K562 (cell line): ENCODE data around the gene NRP1. TPM values are rescaled to one million over a fixed set of nuclear protein-coding genes. Genes with fewer than 3 reads are reported as not detected.

Experiments
- C11orf30 ChIP-seq: fragments of 450-650 bp; IDR thresholded peaks from 2 replicates; pipeline ENCODE4 v1.6.1; 2016; ENCODE audit warnings: low read depth, mild to moderate bottlenecking
- CBX8 ChIP-seq: fragments of 200-600 bp; sonication (generic); IDR thresholded peaks from 2 replicates; pipeline ENCODE4 v1.6.1; 2012; ENCODE audit warnings: borderline replicate concordance, mixed run types, low read depth, mild to moderate bottlenecking, moderate library complexity, mixed read lengths, low read length, control low read depth, inconsistent platforms; ENCODE audit not compliant: poor library complexity, severe bottlenecking; ENCODE audit errors: extremely low read depth
- CHD1 ChIP-seq: fragments of 200-600 bp; sonication (generic); IDR thresholded peaks from one replicate; pipeline ENCODE4 v1.6.1; 2012; ENCODE audit warnings: mild to moderate bottlenecking, moderate library complexity, low read length, inconsistent platforms
- EGR1 ChIP-seq: fragments of 450-650 bp; conservative IDR thresholded peaks from 2 replicates; pipeline ENCODE4 v1.6.1; 2017; ENCODE audit warnings: mild to moderate bottlenecking
- HEY1 ChIP-seq: fragments of 250-450 bp; sonication (Bioruptor Pico); IDR thresholded peaks from 2 replicates; pipeline ENCODE4 v1.5.0; 2020; ENCODE audit warnings: mild to moderate bottlenecking, moderate library complexity, borderline replicate concordance
- KLF1 ChIP-seq: fragments of 450-650 bp; IDR thresholded peaks from 2 replicates; pipeline ENCODE4 v1.6.1; 2016; ENCODE audit warnings: missing genetic modification characterization, missing compliant biosample characterization
- MAFG ChIP-seq: fragments of 450-650 bp; conservative IDR thresholded peaks from 2 replicates; pipeline ENCODE4 v1.6.1; 2016; ENCODE audit warnings: missing genetic modification characterization, missing compliant biosample characterization
- MAFK ChIP-seq: IDR thresholded peaks from 2 replicates; pipeline ENCODE4 v1.6.1; 2011; ENCODE audit warnings: low read length, improper control_type of control experiment
- MECOM ChIP-seq: fragments of 250-450 bp; sonication (Bioruptor Pico); IDR thresholded peaks from 2 replicates; pipeline ENCODE4 v1.8.0; 2022; ENCODE audit warnings: inconsistent platforms
- NCOA1 ChIP-seq: fragments of 450-650 bp; IDR thresholded peaks from 2 replicates; pipeline ENCODE4 v1.6.1; 2016; ENCODE audit warnings: low read depth
- NCOA6 ChIP-seq: fragments of 450-650 bp; IDR thresholded peaks from 2 replicates; pipeline ENCODE4 v1.6.1; 2017; ENCODE audit warnings: mild to moderate bottlenecking
- NFE2 ChIP-seq: IDR thresholded peaks from 2 replicates; pipeline ENCODE4 v1.6.1; 2014; ENCODE audit warnings: antibody characterized with exemption, low read depth
- NFE2L1 ChIP-seq: fragments of 450-650 bp; IDR thresholded peaks from 2 replicates; pipeline ENCODE4 v1.6.1; 2016; ENCODE audit warnings: missing genetic modification characterization, low read depth, mild to moderate bottlenecking, missing compliant biosample characterization, moderate library complexity, borderline replicate concordance
- NUFIP1 ChIP-seq: fragments of 450-650 bp; IDR thresholded peaks from 2 replicates; pipeline ENCODE4 v1.6.1; 2018; ENCODE audit not compliant: partially characterized antibody
- RFX1 ChIP-seq: fragments of 450-650 bp; IDR thresholded peaks from 2 replicates; pipeline ENCODE4 v1.6.1; 2016; ENCODE audit warnings: mild to moderate bottlenecking, moderate library complexity
- SAFB2 ChIP-seq: fragments of 200-400 bp; formaldehyde crosslinking; IDR thresholded peaks from 2 replicates; pipeline ENCODE4 v1.6.1; 2018; ENCODE audit warnings: borderline replicate concordance, low read length, low read depth, moderate library complexity; ENCODE audit not compliant: severe bottlenecking
- SRSF7 ChIP-seq: fragments of 200-400 bp; formaldehyde crosslinking; optimal IDR thresholded peaks from 2 replicates; pipeline ENCODE3; 2017; ENCODE audit warnings: mild to moderate bottlenecking, low read depth, low read length
- TOE1 ChIP-seq, 2 experiments: fragments of 450-650 bp in 1 of 2; sonication (generic) in 1 of 2; formaldehyde crosslinking in 1 of 2; IDR thresholded peaks; 2 replicates each; pipeline versions ENCODE4 v1.7.1 to v1.8.0; 2016 to 2022; ENCODE audit warnings: borderline replicate concordance in 2 of 2, mild to moderate bottlenecking in 2 of 2, antibody characterized with exemption in 1 of 2, inconsistent platforms in 1 of 2, low read depth in 1 of 2, missing genetic modification reagents in 1 of 2, moderate library complexity in 1 of 2
- ZFP30 ChIP-seq: fragments of 250-450 bp; sonication (Bioruptor Pico); IDR thresholded peaks from 2 replicates; pipeline ENCODE4 v1.8.0; 2022; ENCODE audit warnings: moderate library complexity, mild to moderate bottlenecking, inconsistent platforms, borderline replicate concordance
- ZKSCAN1 ChIP-seq: fragments of 150-350 bp; IDR thresholded peaks from 2 replicates; pipeline ENCODE4 v1.6.1; 2016; ENCODE audit warnings: low read depth, low read length
- ZKSCAN3 ChIP-seq: fragments of 250-450 bp; sonication (Bioruptor Pico); IDR thresholded peaks from 2 replicates; pipeline ENCODE4 v1.4.0; 2020
- ZNF140 ChIP-seq: fragments of 250-450 bp; sonication (Bioruptor Pico); IDR thresholded peaks from 2 replicates; pipeline ENCODE4 v1.8.0; 2021; ENCODE audit warnings: moderate library complexity, mild to moderate bottlenecking, inconsistent platforms
- ZNF212 ChIP-seq: fragments of 450-650 bp; formaldehyde crosslinking; IDR thresholded peaks from 2 replicates; pipeline ENCODE4 v1.4.0; 2020; ENCODE audit warnings: mild to moderate bottlenecking
- ZNF79 ChIP-seq: fragments of 250-450 bp; sonication (Bioruptor Pico); IDR thresholded peaks from 2 replicates; pipeline ENCODE4 v1.4.0; 2020; ENCODE audit warnings: low read depth, mild to moderate bottlenecking, moderate library complexity
- polyA plus RNA-seq, 8 experiments: library from polyadenylated mRNA; depleted of rRNA in 4 of 8; stranded (reverse) in 5 of 8; unstranded in 3 of 8; fragments of >200 nt; fragmentation: Nextera tagmentation in 2 of 8; fragmentation: Illumina TruSeq in 1 of 8; extraction: Ambion mirVana in 2 of 8; extraction: Trizol in 1 of 8; gene quantifications; 2 replicates each; pipeline versions ENCODE4 v1.2.1 to v1.2.3, GENCODE V29; 2011 to 2014; ENCODE audit warnings: inconsistent platforms in 1 of 8, missing spikeins in 1 of 8
- total RNA-seq, 7 experiments: library from RNA; depleted of rRNA in 6 of 7; stranded (reverse); fragments of >200 nt in 6 of 7; fragmentation: Illumina TruSeq in 2 of 7; extraction: Trizol in 2 of 7; gene quantifications; 2 replicates each; pipeline versions ENCODE4 v1.2.1 to v1.2.3, GENCODE V29; 2011 to 2021; ENCODE audit warnings: low replicate concordance in 1 of 7
- TF ChIP-seq, protein P1 (sequence below), 2 experiments: fragments of 450-650 bp in 1 of 2; sonication (generic) in 1 of 2; formaldehyde crosslinking in 1 of 2; IDR thresholded peaks in 1 of 2; conservative IDR thresholded peaks in 1 of 2; 2 replicates each; pipeline versions ENCODE4 v1.6.1 to v1.8.1; 2016 to 2023; ENCODE audit warnings: mild to moderate bottlenecking in 2 of 2, moderate library complexity in 2 of 2, inconsistent platforms in 1 of 2, missing genetic modification reagents in 1 of 2
- TF ChIP-seq, protein P2 (sequence below): fragments of 450-650 bp; formaldehyde crosslinking; conservative IDR thresholded peaks from 2 replicates; pipeline ENCODE4 v1.4.0; 2022; ENCODE audit warnings: mild to moderate bottlenecking, missing genetic modification characterization
- TF ChIP-seq, protein P3 (sequence below): sonication (generic); formaldehyde crosslinking; IDR thresholded peaks from 2 replicates; pipeline ENCODE4 v1.8.0; 2022; ENCODE audit warnings: mild to moderate bottlenecking, missing genetic modification reagents

Gene NRP1
- total and polyA plus RNA-seq, 9 of the 15 experiments (the other 6 are each of a cell fraction or from before 2014, with no cell fraction given), result 0.01 to 0.38 (median 0.04) TPM; not detected in 5

DNA sequence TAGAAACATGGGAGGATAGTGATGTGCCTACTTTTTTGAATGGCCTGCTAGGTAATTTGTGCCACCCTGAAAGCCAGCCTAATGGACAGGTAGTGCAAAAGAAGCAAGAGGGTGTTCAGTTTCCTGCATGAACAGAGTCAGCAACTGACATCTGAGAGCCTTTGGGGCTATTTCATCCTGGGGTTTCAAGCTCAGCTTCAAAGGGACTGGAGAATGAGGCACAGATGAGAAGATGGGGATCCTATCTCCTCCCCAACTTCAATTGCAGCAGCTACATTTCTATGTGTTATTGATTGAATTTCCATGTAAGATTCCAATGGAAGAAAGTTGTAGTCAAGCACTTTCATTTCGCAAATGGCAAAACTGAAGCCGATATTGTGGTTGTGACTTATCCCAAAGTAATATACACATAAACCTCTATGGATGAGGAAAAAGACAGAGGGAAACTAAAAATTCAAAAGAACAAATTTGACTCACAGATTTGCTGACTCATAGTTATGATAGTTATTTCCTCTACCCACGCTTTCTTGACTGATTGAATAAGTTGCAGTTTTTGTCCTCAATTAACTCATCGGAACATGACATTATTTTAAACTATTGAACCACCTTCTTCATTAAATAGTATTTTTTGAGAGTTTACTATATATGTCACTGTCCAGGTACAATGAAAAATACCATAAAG, 42.6 kb upstream of the NRP1 start (continued):
- TF ChIP-seq TOE1 (IDR thresholded peaks at IDR 0.05; ENCODE audit: borderline replicate concordance), result no peak
- TF ChIP-seq TOE1 (CRISPR knock-in tag; IDR thresholded peaks at IDR 0.05; ENCODE audit: borderline replicate concordance, low read depth), result no peak
- TF ChIP-seq CBX8, result no peak
- TF ChIP-seq, protein P1, sequence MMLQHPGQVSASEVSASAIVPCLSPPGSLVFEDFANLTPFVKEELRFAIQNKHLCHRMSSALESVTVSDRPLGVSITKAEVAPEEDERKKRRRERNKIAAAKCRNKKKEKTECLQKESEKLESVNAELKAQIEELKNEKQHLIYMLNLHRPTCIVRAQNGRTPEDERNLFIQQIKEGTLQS (IDR thresholded peaks at IDR 0.05), result 0 out of 2 replicates have a peak, but pooled peaks have one; percentile 12
- TF ChIP-seq, protein P1 (CRISPR knock-in tag; conservative IDR thresholded peaks at IDR 0.05), result no peak
- peak; percentile 33; the same call in 1 of the 2 replicates for TF ChIP-seq NFE2L1 (tag)
- TF ChIP-seq KLF1, result no peak
- TF ChIP-seq HEY1 (CRISPR knock-in tag), result no peak
- TF ChIP-seq SRSF7, result no peak
- no peak for TF ChIP-seq ZNF212 (CRISPR knock-in tag)
- TF ChIP-seq ZKSCAN1, result no peak
- no peak for TF ChIP-seq CHD1
- TF ChIP-seq NFE2, result peak; percentile 66
- no peak for TF ChIP-seq SAFB2
- TF ChIP-seq NUFIP1, result no peak
- peak; percentile 83 for TF ChIP-seq MAFG (tag)
- no peak for TF ChIP-seq MECOM
- TF ChIP-seq, protein P2, sequence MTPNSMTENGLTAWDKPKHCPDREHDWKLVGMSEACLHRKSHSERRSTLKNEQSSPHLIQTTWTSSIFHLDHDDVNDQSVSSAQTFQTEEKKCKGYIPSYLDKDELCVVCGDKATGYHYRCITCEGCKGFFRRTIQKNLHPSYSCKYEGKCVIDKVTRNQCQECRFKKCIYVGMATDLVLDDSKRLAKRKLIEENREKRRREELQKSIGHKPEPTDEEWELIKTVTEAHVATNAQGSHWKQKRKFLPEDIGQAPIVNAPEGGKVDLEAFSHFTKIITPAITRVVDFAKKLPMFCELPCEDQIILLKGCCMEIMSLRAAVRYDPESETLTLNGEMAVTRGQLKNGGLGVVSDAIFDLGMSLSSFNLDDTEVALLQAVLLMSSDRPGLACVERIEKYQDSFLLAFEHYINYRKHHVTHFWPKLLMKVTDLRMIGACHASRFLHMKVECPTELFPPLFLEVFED (CRISPR knock-in tag), result no peak
- no peak for TF ChIP-seq ZNF79 (CRISPR knock-in tag)
- no peak for TF ChIP-seq ZKSCAN3 (CRISPR knock-in tag)
- TF ChIP-seq ZFP30 (CRISPR knock-in tag), result no peak
- no peak for TF ChIP-seq RFX1
- TF ChIP-seq C11orf30, result peak; percentile 80
- no peak for TF ChIP-seq ZNF140 (CRISPR knock-in tag)
- no peak for TF ChIP-seq NCOA1
- TF ChIP-seq MAFK, result peak; percentile 78; the same call in 1 of the 2 replicates
- TF ChIP-seq, protein P3, sequence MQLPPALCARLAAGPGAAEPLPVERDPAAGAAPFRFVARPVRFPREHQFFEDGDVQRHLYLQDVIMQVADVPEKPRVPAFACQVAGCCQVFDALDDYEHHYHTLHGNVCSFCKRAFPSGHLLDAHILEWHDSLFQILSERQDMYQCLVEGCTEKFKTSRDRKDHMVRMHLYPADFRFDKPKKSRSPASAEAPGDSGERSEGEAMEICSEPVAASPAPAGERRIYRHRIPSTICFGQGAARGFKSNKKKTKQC (CRISPR knock-in tag), result no peak
- no peak for TF ChIP-seq NCOA6
- TF ChIP-seq EGR1, result 0 out of 2 replicates have a peak, but pooled peaks have one; percentile 4
